ENCODE results near the gene CFAP206. TPM values are rescaled to one million over a fixed set of nuclear protein-coding genes. Genes with fewer than 3 reads are reported as not detected.

CFAP206 gene
- total RNA-seq, 2 donors from 2014 or later = 0.26 to 0.39 TPM

GRCh38 chr6:87375315-87375714 is 32.5 kb upstream of the CFAP206 start:
- Histone ChIP-seq H3K36me3 (peaks cover 11% of the 10 kb centered on the region), H3K4me1 (peaks cover 0 to 6% of the 10 kb centered on the region in 2 donors), H3K4me3 (no peak overlapping the region), H3K27ac (no peak overlapping the region), H3K27me3 (no peaks in the 10 kb centered on the region), H3K9me3 (no peaks in the 10 kb centered on the region)
- no peak for DNase-seq (ENCODE audit: low spot score)
- TF ChIP-seq CTCF (IDR thresholded peaks at IDR 0.05) = no peak

- no peak overlapping the region for H3K27ac ChIP-seq
- TF ChIP-seq CTCF (IDR thresholded peaks at IDR 0.05) = no peak
- no peak overlapping the region for H3K4me3 ChIP-seq
- H3K9me3 ChIP-seq = no peaks in the 10 kb centered on the region
- H3K27me3 ChIP-seq = no peaks in the 10 kb centered on the region
- no peak for DNase-seq (ENCODE audit: low spot score)
- peaks cover 0 to 6% of the 10 kb centered on the region in 2 donors for H3K4me1 ChIP-seq
- H3K36me3 ChIP-seq = peaks cover 11% of the 10 kb centered on the region
These were observed 31.1 kb upstream of the CFAP206 start for GRCh38 chr6:87376643-87377042.

- Histone ChIP-seq H3K9me3 (no peaks in the 10 kb centered on the region), H3K4me3 (no peak overlapping the region), H3K27ac (no peak overlapping the region), H3K4me1 (peaks cover 0 to 6% of the 10 kb centered on the region in 2 donors), H3K36me3 (peaks cover 11% of the 10 kb centered on the region), H3K27me3 (no peaks in the 10 kb centered on the region)
- TF ChIP-seq CTCF (IDR thresholded peaks at IDR 0.05) = no peak
- no peak for DNase-seq (ENCODE audit: low spot score)
These were observed 28.8 kb upstream of the CFAP206 start for GRCh38 chr6:87378947-87379346.

GRCh38 chr6:87382861-87383260 is 24.9 kb upstream of the CFAP206 start:
- Histone ChIP-seq H3K4me1 (peaks cover 0 to 6% of the 10 kb centered on the region in 2 donors), H3K27ac (no peak overlapping the region), H3K9me3 (no peaks in the 10 kb centered on the region), H3K27me3 (no peaks in the 10 kb centered on the region), H3K4me3 (no peak overlapping the region), H3K36me3 (no peaks in the 10 kb centered on the region)
- DNase-seq (ENCODE audit: low spot score) = no peak
- TF ChIP-seq CTCF (IDR thresholded peaks at IDR 0.05) = no peak

- Histone ChIP-seq H3K9me3 (no peaks in the 10 kb centered on the region), H3K36me3 (no peaks in the 10 kb centered on the region), H3K27me3 (no peaks in the 10 kb centered on the region), H3K27ac (no peak overlapping the region), H3K4me1 (peaks cover 0 to under 1% of the 10 kb centered on the region in 2 donors), H3K4me3 (no peak overlapping the region)
- DNase-seq (ENCODE audit: low spot score) = no peak
- TF ChIP-seq CTCF (IDR thresholded peaks at IDR 0.05) = no peak
These were observed 23.7 kb upstream of the CFAP206 start for GRCh38 chr6:87384038-87384437.

GRCh38 chr6:87384449-87384848 is 23.3 kb upstream of the CFAP206 start:
- no peaks in the 10 kb centered on the region for H3K9me3 ChIP-seq
- H3K4me1 ChIP-seq = no peaks in the 10 kb centered on the region
- TF ChIP-seq CTCF (IDR thresholded peaks at IDR 0.05) = no peak
- H3K4me3 ChIP-seq = no peak overlapping the region
- DNase-seq (ENCODE audit: low spot score) = no peak
- H3K36me3 ChIP-seq = no peaks in the 10 kb centered on the region
- no peaks in the 10 kb centered on the region for H3K27me3 ChIP-seq
- no peak overlapping the region for H3K27ac ChIP-seq

All from right atrium auricular region (tissue), 2 donors.